Ovary (tissue), 9 donors: ENCODE data around the gene SLA2. TPM values are rescaled to one million over a fixed set of nuclear protein-coding genes. Genes with fewer than 3 reads are reported as not detected.

ENCODE experiments used
- DNase-seq, 5 donors: peaks; one replicate each; pipeline ENCODE4 v3.0.0-alpha.2; 2019 to 2020
- H3K27ac ChIP-seq, 2 donors: fragments of 200-600 bp; one replicate each; pipeline versions ENCODE4 v1.5.1 to v1.8.0; 2019 to 2022
- H3K27me3 ChIP-seq: fragments of 200-600 bp; one replicate; pipeline ENCODE4 v1.8.0; 2022
- H3K36me3 ChIP-seq: fragments of 200-600 bp; sonication (generic); one replicate; pipeline ENCODE4 v1.5.1; 2019
- H3K4me1 ChIP-seq: one replicate; pipeline ENCODE4 v1.8.1; 2013; ENCODE audit warnings: mild to moderate bottlenecking, moderate library complexity; ENCODE audit not compliant: insufficient read depth
- H3K4me3 ChIP-seq: fragments of 200-600 bp; sonication (generic); one replicate; pipeline ENCODE4 v1.5.1; 2017
- H3K9me3 ChIP-seq, 2 donors: fragments of 200-600 bp in 1 of 2; sonication (generic) in 1 of 2; one replicate each; pipeline versions ENCODE4 v1.5.1 to v1.8.1; 2013 to 2019; ENCODE audit warnings: mild to moderate bottlenecking in 1 of 2, moderate library complexity in 1 of 2
- CTCF ChIP-seq, 3 donors: fragments of 450-650 bp in 2 of 3; fragments of 200-600 bp in 1 of 3; IDR thresholded peaks; one replicate each; pipeline versions ENCODE4 v1.5.1 to v1.8.0; 2016 to 2022; ENCODE audit warnings: antibody characterized with exemption in 3 of 3, mild to moderate bottlenecking in 1 of 3
- EP300 ChIP-seq: sonication (generic); formaldehyde crosslinking; IDR thresholded peaks from one replicate; pipeline ENCODE4 v1.6.1; 2017; ENCODE audit warnings: antibody characterized with exemption
- POLR2A ChIP-seq: fragments of 450-650 bp; IDR thresholded peaks from one replicate; pipeline ENCODE4 v1.6.1; 2017; ENCODE audit warnings: antibody characterized with exemption, mild to moderate bottlenecking, moderate library complexity
- WGBS, 3 donors: extraction: QIAGEN DNeasy Blood & Tissue Kit in 1 of 3; methylation state at CpG; one replicate each; pipeline versions ENCODE4 v1.1.5 to v1.1.7; 2013 to 2017; 5-methylcytosine and 5-hydroxymethylcytosine counted together
- intact Hi-C, 4 donors: fragments of 100-400 bp; cut with DNase I; formaldehyde crosslinking; loops; one replicate each; pipeline versions ENCODE4 v1.11.0 to v1.15.1; 2022 to 2023
- polyA plus RNA-seq, 2 donors: library from polyadenylated mRNA; stranded (reverse); fragments of 200-250 nt in 1 of 2; fragments of 350-450 nt in 1 of 2; fragmentation: Illumina TruSeq in 1 of 2; extraction: RNeasy Lipid Tissue Mini Kit (QIAGEN cat#74804) in 1 of 2; gene quantifications; one replicate each; pipeline ENCODE4 v1.2.3, GENCODE V29; 2013 to 2014
- total RNA-seq, 7 donors: library from RNA; depleted of rRNA in 2 of 7; stranded (reverse); fragments of >200 nt in 2 of 7; fragmentation: NEBNext Ultra II Directional in 3 of 7; extraction: Animal tissue kit (Norgen Biotek cat#: 25700) in 3 of 7; gene quantifications; one replicate each; pipeline versions ENCODE4 v1.1.0 to v1.2.4, GENCODE V29; 2016 to 2023
- donor health status: DM: no; HTN: no; CAD: no; lungs with moderate emphysema.
- donor health status: DM: no; HTN: no; CAD: no.
- donor health status: Bipolar disorder and iron deficiency.
- donor health status: DM: yes; HTN: yes; CAD: no.
- donor health status: DM: no; HTN: no; CAD: no.
- donor health status: DM: yes; HTN: yes; CAD: no.

SLA2 gene
- total and polyA plus RNA-seq, 9 donors, result 0.10 to 1.1 (median 0.29) TPM; not detected in 1

GRCh38 chr20:36633285-36633772 lies 12.7 kb downstream of the SLA2 start:
- H3K36me3 ChIP-seq, result no peaks in the 10 kb centered on the region
- no peaks in the 10 kb centered on the region for H3K27me3 ChIP-seq
- intact Hi-C loops, result no loop called here
- H3K9me3 ChIP-seq, result no peaks in the 10 kb centered on the region
- DNase-seq, result no peak
- WGBS, 3 donors, result 73 to 81% (median 75%) methylated on average over 9 of the region's 9 CpGs
- no peak overlapping the region for H3K4me3 ChIP-seq
- no peaks in the 10 kb centered on the region for H3K4me1 ChIP-seq
- TF ChIP-seq POLR2A (no peak), CTCF (IDR thresholded peaks at IDR 0.05) (no peak), EP300 (no peak)
- H3K27ac ChIP-seq, result no peak overlapping the region

- intact Hi-C loops, result no loop called here
- Histone ChIP-seq H3K36me3 (no peaks in the 10 kb centered on the region), H3K27ac (no peak overlapping the region), H3K4me3 (no peak overlapping the region), H3K4me1 (no peaks in the 10 kb centered on the region), H3K9me3 (no peaks in the 10 kb centered on the region), H3K27me3 (no peaks in the 10 kb centered on the region)
- WGBS, 3 donors, result 74 to 75% (median 75%) methylated on average over 14 of the region's 14 CpGs
- TF ChIP-seq EP300 (no peak), CTCF (IDR thresholded peaks at IDR 0.05) (no peak), POLR2A (no peak)
- DNase-seq, result no peak
Measured at GRCh38 chr20:36632487-36633284, 13.3 kb downstream of the SLA2 start.

- intact Hi-C loops, result no loop called here
- WGBS, 3 donors, result 64 to 86% (median 77%) methylated on average over 3 of the region's 3 CpGs
Measured at GRCh38 chr20:36632147-36632486, 13.9 kb downstream of the SLA2 start.

GRCh38 chr20:36631646-36632045 lies 14.3 kb downstream of the SLA2 start:
- H3K27me3 ChIP-seq, result no peaks in the 10 kb centered on the region
- 86 to 90% (median 90%) methylated on average over 6 of the region's 6 CpGs for WGBS, 3 donors
- H3K4me3 ChIP-seq, result no peak overlapping the region
- H3K36me3 ChIP-seq, result no peaks in the 10 kb centered on the region
- DNase-seq, result no peak
- no peaks in the 10 kb centered on the region for H3K4me1 ChIP-seq
- H3K9me3 ChIP-seq, result no peaks in the 10 kb centered on the region
- no peak for TF ChIP-seq EP300
- no peak for TF ChIP-seq CTCF (IDR thresholded peaks at IDR 0.05)
- no peak for TF ChIP-seq POLR2A
- H3K27ac ChIP-seq, result no peak overlapping the region
- intact Hi-C loops, result no loop called here

More at GRCh38 chr20:36632147-36632486, 13.9 kb downstream of the SLA2 start:
- TF ChIP-seq POLR2A (no peak), CTCF (IDR thresholded peaks at IDR 0.05) (no peak), EP300 (no peak)
- no peaks in the 10 kb centered on the region for H3K36me3 ChIP-seq
- no peak overlapping the region for H3K4me3 ChIP-seq
- H3K27me3 ChIP-seq, result no peaks in the 10 kb centered on the region
- no peaks in the 10 kb centered on the region for H3K4me1 ChIP-seq
- no peak overlapping the region for H3K27ac ChIP-seq
- no peaks in the 10 kb centered on the region for H3K9me3 ChIP-seq
- no peak for DNase-seq
